Progenitor cell of endocrine pancreas (in vitro differentiated cells): ENCODE results near the gene COL4A1. TPM values are rescaled to one million over a fixed set of nuclear protein-coding genes. Genes with fewer than 3 reads are reported as not detected.

ENCODE experiments used
- DNase-seq: peaks from one replicate; pipeline ENCODE4 v3.0.0; 2021; ENCODE audit warnings: low spot score; ENCODE audit not compliant: unreplicated experiment
- H3K27ac Mint-ChIP-seq: 2 replicates; pipeline ENCODE4 v1.8.0; 2021; ENCODE audit warnings: mild to moderate bottlenecking, moderate library complexity, mixed read lengths
- H3K27me3 Mint-ChIP-seq: 2 replicates; pipeline ENCODE4 v1.8.0; 2021; ENCODE audit warnings: mixed read lengths
- H3K36me3 Mint-ChIP-seq: 2 replicates; pipeline ENCODE4 v1.8.0; 2022; ENCODE audit warnings: mixed read lengths; ENCODE audit not compliant: insufficient read depth
- H3K4me1 Mint-ChIP-seq: 2 replicates; pipeline ENCODE4 v1.8.0; 2021; ENCODE audit warnings: low read depth, mixed read lengths
- H3K4me3 Mint-ChIP-seq: 2 replicates; pipeline ENCODE4 v1.8.0; 2021; ENCODE audit warnings: low read depth, mild to moderate bottlenecking, moderate library complexity, mixed read lengths
- H3K9me3 Mint-ChIP-seq: 2 replicates; pipeline ENCODE4 v1.8.0; 2021; ENCODE audit warnings: low read depth, mixed read lengths
- total RNA-seq: library from RNA; stranded (reverse); gene quantifications from 2 replicates; pipeline ENCODE4 v1.2.1, GENCODE V29; 2021
- TF ChIP-seq, protein P1 (sequence below): fragments of 200-600 bp; sonication (generic); IDR thresholded peaks from one replicate; pipeline ENCODE4 v1.5.0; 2021; ENCODE audit warnings: antibody characterized with exemption, mild to moderate bottlenecking; ENCODE audit not compliant: unreplicated experiment

The COL4A1 gene
- total RNA-seq, 1 donor from 2014 or later: 81.3 TPM

GRCh38 chr13:110345266-110345665 lies 38.3 kb upstream of the COL4A1 start:
- H3K36me3 Mint-ChIP-seq: no peaks in the 10 kb centered on the region
- no peaks in the 10 kb centered on the region for H3K27me3 Mint-ChIP-seq
- TF ChIP-seq, protein P1, sequence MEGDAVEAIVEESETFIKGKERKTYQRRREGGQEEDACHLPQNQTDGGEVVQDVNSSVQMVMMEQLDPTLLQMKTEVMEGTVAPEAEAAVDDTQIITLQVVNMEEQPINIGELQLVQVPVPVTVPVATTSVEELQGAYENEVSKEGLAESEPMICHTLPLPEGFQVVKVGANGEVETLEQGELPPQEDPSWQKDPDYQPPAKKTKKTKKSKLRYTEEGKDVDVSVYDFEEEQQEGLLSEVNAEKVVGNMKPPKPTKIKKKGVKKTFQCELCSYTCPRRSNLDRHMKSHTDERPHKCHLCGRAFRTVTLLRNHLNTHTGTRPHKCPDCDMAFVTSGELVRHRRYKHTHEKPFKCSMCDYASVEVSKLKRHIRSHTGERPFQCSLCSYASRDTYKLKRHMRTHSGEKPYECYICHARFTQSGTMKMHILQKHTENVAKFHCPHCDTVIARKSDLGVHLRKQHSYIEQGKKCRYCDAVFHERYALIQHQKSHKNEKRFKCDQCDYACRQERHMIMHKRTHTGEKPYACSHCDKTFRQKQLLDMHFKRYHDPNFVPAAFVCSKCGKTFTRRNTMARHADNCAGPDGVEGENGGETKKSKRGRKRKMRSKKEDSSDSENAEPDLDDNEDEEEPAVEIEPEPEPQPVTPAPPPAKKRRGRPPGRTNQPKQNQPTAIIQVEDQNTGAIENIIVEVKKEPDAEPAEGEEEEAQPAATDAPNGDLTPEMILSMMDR: no peak
- no peak for DNase-seq
- no peak overlapping the region for H3K27ac Mint-ChIP-seq
- no peak overlapping the region for H3K4me3 Mint-ChIP-seq
- H3K4me1 Mint-ChIP-seq: peaks cover 8% of the 10 kb centered on the region
- no peaks in the 10 kb centered on the region for H3K9me3 Mint-ChIP-seq

DNA sequence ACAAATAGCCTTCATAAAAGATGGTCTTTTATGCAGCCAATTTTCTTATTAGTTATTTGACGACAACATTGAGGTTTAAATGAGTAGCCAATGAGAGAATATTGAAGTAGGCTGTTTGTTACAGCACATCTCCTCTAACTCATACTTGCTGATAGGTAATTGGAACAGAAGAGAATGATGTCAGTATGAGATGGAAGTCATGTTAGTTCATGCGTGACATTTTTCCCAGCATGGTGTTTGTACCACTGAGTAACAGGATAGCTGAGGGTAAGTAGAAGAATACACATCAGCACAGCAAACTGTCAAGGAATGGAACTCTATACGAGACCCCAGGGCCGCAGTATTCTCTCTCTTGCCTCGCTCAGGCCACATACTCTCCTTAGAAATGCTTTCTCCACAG lies 37.4 kb upstream of the COL4A1 start:
- no peak for DNase-seq
- Mint-ChIP-seq H3K27me3 (no peaks in the 10 kb centered on the region), H3K4me3 (no peak overlapping the region), H3K36me3 (no peaks in the 10 kb centered on the region), H3K4me1 (peaks cover 8% of the 10 kb centered on the region), H3K27ac (no peak overlapping the region), H3K9me3 (no peaks in the 10 kb centered on the region)
- TF ChIP-seq, protein P1: no peak

DNA sequence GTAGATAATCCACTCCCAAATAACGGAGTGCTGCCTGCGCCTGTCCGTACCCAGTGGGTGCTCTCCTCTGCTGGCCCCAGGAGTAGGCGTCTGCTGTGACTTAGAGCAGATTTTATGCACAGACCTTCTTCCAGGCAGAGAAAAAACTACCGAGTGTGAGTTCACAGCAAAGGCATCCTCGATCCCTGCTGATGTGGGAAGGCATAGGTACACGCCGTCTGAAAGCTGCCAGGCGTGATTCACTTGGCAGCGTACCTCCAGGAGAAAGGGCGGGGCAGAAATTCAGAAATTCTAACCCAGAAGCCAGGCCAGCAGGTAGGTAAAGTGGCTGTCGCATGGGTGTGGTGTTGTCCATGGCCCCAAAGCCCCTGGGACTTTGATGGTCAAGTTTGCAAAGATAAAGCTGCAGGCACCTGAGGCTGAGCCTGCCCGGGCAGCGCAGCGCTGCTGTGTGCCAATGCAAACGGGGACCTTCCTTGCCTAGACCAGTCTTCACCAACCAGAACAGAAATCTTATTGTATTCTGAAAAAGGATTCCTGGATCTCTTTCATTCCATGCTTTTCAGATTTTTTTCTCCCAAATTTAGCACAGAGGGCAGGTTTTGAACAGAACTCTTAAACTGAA lies 36.4 kb upstream of the COL4A1 start:
- H3K4me3 Mint-ChIP-seq: no peak overlapping the region
- no peaks in the 10 kb centered on the region for H3K36me3 Mint-ChIP-seq
- H3K27ac Mint-ChIP-seq: no peak overlapping the region
- no peaks in the 10 kb centered on the region for H3K27me3 Mint-ChIP-seq
- H3K4me1 Mint-ChIP-seq: peaks cover 9% of the 10 kb centered on the region
- no peaks in the 10 kb centered on the region for H3K9me3 Mint-ChIP-seq
- DNase-seq: no peak
- TF ChIP-seq, protein P1: no peak

- Mint-ChIP-seq H3K9me3 (no peaks in the 10 kb centered on the region), H3K4me1 (peaks cover 12% of the 10 kb centered on the region), H3K27me3 (no peaks in the 10 kb centered on the region), H3K4me3 (no peak overlapping the region), H3K27ac (no peak overlapping the region), H3K36me3 (no peaks in the 10 kb centered on the region)
- DNase-seq: no peak
- TF ChIP-seq, protein P1: no peak
These were observed 35.5 kb upstream of the COL4A1 start for GRCh38 chr13:110342474-110342873.

DNA sequence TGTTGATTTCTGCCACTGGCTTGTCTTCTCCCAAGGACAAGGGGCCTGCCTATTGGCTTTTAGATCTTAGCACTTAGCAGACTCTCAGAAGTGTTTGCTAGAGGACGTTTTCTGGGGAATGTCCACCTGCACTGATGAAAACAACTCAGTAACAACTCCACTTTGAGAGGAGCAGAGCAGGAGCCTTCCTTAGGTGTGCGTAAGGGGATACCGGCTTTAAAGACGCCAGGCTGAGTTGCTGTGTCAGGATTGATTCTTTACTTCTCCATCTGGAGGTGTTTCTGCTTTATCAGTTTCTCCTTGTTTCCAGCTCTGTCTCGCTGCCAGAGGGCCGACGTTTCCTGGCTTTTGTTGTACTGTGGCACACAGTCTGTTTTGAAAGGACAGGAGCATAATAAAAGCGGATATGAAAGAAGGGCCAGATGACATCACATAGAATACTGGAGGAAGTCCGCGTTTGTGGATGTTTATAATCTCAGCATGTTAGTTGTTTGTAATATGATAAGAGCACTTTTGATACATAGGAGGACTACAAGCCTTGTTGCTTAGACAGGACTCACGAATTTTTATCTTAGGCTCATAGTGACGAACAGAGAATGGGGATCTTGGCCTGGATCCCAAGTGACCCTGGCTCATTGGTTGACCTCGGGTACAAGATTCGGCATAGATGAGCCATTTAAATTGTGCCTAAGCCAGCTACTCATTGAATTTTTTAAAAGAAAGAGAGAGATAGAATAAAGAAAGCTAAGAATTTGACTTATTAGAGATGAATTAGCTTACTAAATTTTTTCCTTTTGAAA lies 34.7 kb upstream of the COL4A1 start:
- peaks cover 12% of the 10 kb centered on the region for H3K4me1 Mint-ChIP-seq
- TF ChIP-seq, protein P1: no peak
- H3K27ac Mint-ChIP-seq: no peak overlapping the region
- no peaks in the 10 kb centered on the region for H3K9me3 Mint-ChIP-seq
- H3K36me3 Mint-ChIP-seq: no peaks in the 10 kb centered on the region
- DNase-seq: no peak
- H3K27me3 Mint-ChIP-seq: no peaks in the 10 kb centered on the region
- H3K4me3 Mint-ChIP-seq: no peak overlapping the region
